HCT116 (cell line): ENCODE data around the gene MTO1. TPM values are rescaled to one million over a fixed set of nuclear protein-coding genes. Genes with fewer than 3 reads are reported as not detected.

Experiments
- ATAC-seq: fragments of 200-7000 bp; cut with Tn5 transposase; 2 replicates; pipeline ENCODE4 v1.9.1; 2020; ENCODE audit warnings: mild to moderate bottlenecking, moderate library complexity
- BruUV-seq: library from RNA; stranded (reverse); fragments of 400-500 nt; replicated peaks from 2 replicates; lab custom pipeline; 2021; lab: Mats Ljungman, UMichigan
- CTCF ChIA-PET: fragments of 300-600 bp; sonication (Branson Sonifier 250); formaldehyde crosslinking; loops from one replicate; lab custom pipeline; 2021; ENCODE audit warnings: antibody characterized with exemption; lab: Charles Lee
- POLR2A ChIA-PET: fragments of 300-600, 350-600 bp; sonication (Branson Sonifier 250); formaldehyde crosslinking; loops from one replicate; lab custom pipeline; 2021; ENCODE audit warnings: antibody characterized with exemption; lab: Charles Lee
- RAD21 ChIA-PET, 2 experiments: fragments of 300-600 bp; sonication (Branson Sonifier 250); formaldehyde crosslinking; loops; one replicate each; lab custom pipeline; 2023; ENCODE audit warnings: low total read pairs in 2 of 2; ENCODE audit not compliant: uncharacterized antibody in 2 of 2, unreplicated experiment in 2 of 2, low non-redundant PET in 1 of 2; lab: Charles Lee
- DNase-seq: peaks from one replicate; pipeline ENCODE4 v3.0.0-alpha.2; 2010; ENCODE audit warnings: low read depth, low spot score
- H2AFZ ChIP-seq: fragments of 200-600 bp; shearing (Covaris generic), sonication (generic); 2 replicates; pipeline ENCODE4 v1.6.1; 2017; ENCODE audit warnings: low read depth, mixed run types, mixed read lengths, antibody characterized with exemption, low read length; ENCODE audit not compliant: poor library complexity, severe bottlenecking
- H3K27ac ChIP-seq: 2 replicates; pipeline ENCODE4 v1.5.1; 2012; ENCODE audit warnings: low read depth, low read length
- H3K27me3 ChIP-seq: fragments of 200-600 bp; sonication (generic); 2 replicates; pipeline ENCODE4 v1.6.1; 2016; ENCODE audit warnings: mixed run types, low read length, mixed read lengths; ENCODE audit not compliant: insufficient read depth
- H3K36me3 ChIP-seq, 2 experiments: fragments of 200-500 bp in 1 of 2; fragments of 200-600 bp in 1 of 2; sonication (Bioruptor generic) in 1 of 2; sonication (generic) in 1 of 2; 2 replicates each; pipeline versions ENCODE4 v1.5.1 to v1.6.1; 2014 to 2016; ENCODE audit warnings: low read length in 2 of 2, inconsistent platforms in 1 of 2, mixed read lengths in 1 of 2, mixed run types in 1 of 2; ENCODE audit not compliant: insufficient read depth in 2 of 2, control insufficient read depth in 1 of 2
- H3K4me1 ChIP-seq, 2 experiments: fragments of 200-600 bp in 1 of 2; sonication (generic) in 1 of 2; 2 replicates each; pipeline versions ENCODE4 v1.5.1 to v1.6.1; 2012 to 2017; ENCODE audit warnings: low read length in 2 of 2, inconsistent platforms in 1 of 2, mild to moderate bottlenecking in 1 of 2, mixed read lengths in 1 of 2, mixed run types in 1 of 2, moderate library complexity in 1 of 2; ENCODE audit not compliant: insufficient read depth in 2 of 2, control insufficient read depth in 1 of 2
- H3K4me2 ChIP-seq: fragments of 200-600 bp; sonication (generic); 2 replicates; pipeline ENCODE4 v1.6.1; 2017; ENCODE audit warnings: mixed run types, low read length, mixed read lengths
- H3K4me3 ChIP-seq, 2 experiments: fragments of 200-600 bp in 1 of 2; sonication (generic) in 1 of 2; replicated peaks in 1 of 2; 2 replicates each; pipeline ENCODE4 v1.5.1; 2011 to 2016; ENCODE audit warnings: low read length in 2 of 2, control low read depth in 1 of 2, low read depth in 1 of 2, mild to moderate bottlenecking in 1 of 2, mixed read lengths in 1 of 2, mixed run types in 1 of 2
- H3K79me2 ChIP-seq: fragments of 200-600 bp; sonication (generic); 2 replicates; pipeline ENCODE4 v1.6.1; 2017; ENCODE audit warnings: mild to moderate bottlenecking, mixed run types, low read length, moderate library complexity, mixed read lengths; ENCODE audit not compliant: insufficient read depth
- H3K9ac ChIP-seq: fragments of 200-600 bp; sonication (generic); 2 replicates; pipeline ENCODE4 v1.6.1; 2016; ENCODE audit warnings: low read length, mixed read lengths
- H3K9me2 ChIP-seq: fragments of 200-600 bp; sonication (generic), shearing (Covaris generic); 2 replicates; pipeline ENCODE4 v1.6.1; 2017; ENCODE audit warnings: mixed run types, mild to moderate bottlenecking, moderate library complexity; ENCODE audit not compliant: insufficient read depth
- H3K9me3 ChIP-seq, 2 experiments: fragments of 200-500 bp in 1 of 2; fragments of 200-600 bp in 1 of 2; sonication (Bioruptor generic) in 1 of 2; sonication (generic) in 1 of 2; 2 replicates each; pipeline ENCODE4 v1.6.1; 2014 to 2017; ENCODE audit warnings: low read length in 2 of 2, mixed read lengths in 2 of 2, inconsistent platforms in 1 of 2, low read depth in 1 of 2, mild to moderate bottlenecking in 1 of 2, mixed run types in 1 of 2, moderate library complexity in 1 of 2; ENCODE audit not compliant: control insufficient read depth in 1 of 2, insufficient read depth in 1 of 2
- H4K20me1 ChIP-seq: fragments of 200-600 bp; sonication (generic), shearing (Covaris generic); 2 replicates; pipeline ENCODE4 v1.6.1; 2017; ENCODE audit warnings: mixed run types, mild to moderate bottlenecking, moderate library complexity; ENCODE audit not compliant: insufficient read depth
- CEBPB ChIP-seq: IDR thresholded peaks from 2 replicates; pipeline ENCODE4 v1.6.1; 2012; ENCODE audit warnings: low read depth
- EGR1 ChIP-seq: IDR thresholded peaks from 2 replicates; pipeline ENCODE4 v1.6.1; 2012; ENCODE audit warnings: low read depth
- EZH2 ChIP-seq: fragments of 200-600 bp; sonication (generic); IDR thresholded peaks from 2 replicates; pipeline ENCODE4 v1.6.1; 2017; ENCODE audit warnings: antibody characterized with exemption, mixed run types
- POLR2AphosphoS5 ChIP-seq: IDR thresholded peaks from 2 replicates; pipeline ENCODE4 v1.6.1; 2011; ENCODE audit warnings: mild to moderate bottlenecking, low read depth, low read length, moderate library complexity
- RAD21 ChIP-seq: IDR thresholded peaks from 2 replicates; pipeline ENCODE4 v1.6.1; 2012; ENCODE audit warnings: low read depth, mild to moderate bottlenecking
- SP1 ChIP-seq: IDR thresholded peaks from 2 replicates; pipeline ENCODE4 v1.6.1; 2012; ENCODE audit warnings: low read depth
- SRF ChIP-seq: IDR thresholded peaks from 2 replicates; pipeline ENCODE4 v1.6.1; 2012; ENCODE audit warnings: low read depth
- TCF7L2 ChIP-seq: IDR thresholded peaks from 2 replicates; pipeline ENCODE4 v1.7.0; 2011; ENCODE audit warnings: borderline replicate concordance, inconsistent platforms; ENCODE audit not compliant: insufficient read depth, insufficient read length; ENCODE audit errors: extremely low read depth
- YY1 ChIP-seq: IDR thresholded peaks from 2 replicates; pipeline ENCODE4 v1.6.1; 2011; ENCODE audit warnings: low read length, low read depth, moderate library complexity, mild to moderate bottlenecking; ENCODE audit not compliant: insufficient replicate concordance; ENCODE audit errors: extremely low read depth
- ZNF274 ChIP-seq: fragments of 200-500 bp; sonication (Bioruptor generic); IDR thresholded peaks from 2 replicates; pipeline ENCODE4 v1.6.1; 2014; ENCODE audit warnings: mild to moderate bottlenecking, low read depth, low read length, inconsistent platforms
- intact Hi-C: fragments of 100-400 bp; cut with micrococcal nuclease; formaldehyde crosslinking; loops from 2 replicates; pipeline ENCODE4 v1.10.0; 2022
- total RNA-seq: library from RNA; stranded (reverse); gene quantifications from one replicate; pipeline ENCODE4 v1.2.1, GENCODE V29; 2021; ENCODE audit not compliant: unreplicated experiment
- TF ChIP-seq, protein P1 (sequence below): IDR thresholded peaks from 2 replicates; pipeline ENCODE4 v1.6.1; 2012
- TF ChIP-seq, protein P2 (sequence below): IDR thresholded peaks from 2 replicates; pipeline ENCODE4 v1.6.1; 2012
- TF ChIP-seq, protein P3 (sequence below): IDR thresholded peaks from 2 replicates; pipeline ENCODE4 v1.6.1; 2012; ENCODE audit warnings: low read depth
- TF ChIP-seq, protein P4 (sequence below), 3 experiments: fragments of 200-600 bp in 1 of 3; sonication (generic) in 1 of 3; IDR thresholded peaks in 2 of 3; conservative IDR thresholded peaks in 1 of 3; 2 replicates each; pipeline ENCODE4 v1.5.1; 2012 to 2017; ENCODE audit warnings: low read depth in 2 of 3, low read length in 2 of 3, antibody characterized with exemption in 1 of 3, borderline replicate concordance in 1 of 3, control low read depth in 1 of 3, mild to moderate bottlenecking in 1 of 3, mixed read lengths in 1 of 3, mixed run types in 1 of 3, moderate library complexity in 1 of 3; ENCODE audit not compliant: insufficient read depth in 1 of 3

MTO1 gene
- total RNA-seq, 1 experiment from 2014 or later, result 40.1 TPM

DNA sequence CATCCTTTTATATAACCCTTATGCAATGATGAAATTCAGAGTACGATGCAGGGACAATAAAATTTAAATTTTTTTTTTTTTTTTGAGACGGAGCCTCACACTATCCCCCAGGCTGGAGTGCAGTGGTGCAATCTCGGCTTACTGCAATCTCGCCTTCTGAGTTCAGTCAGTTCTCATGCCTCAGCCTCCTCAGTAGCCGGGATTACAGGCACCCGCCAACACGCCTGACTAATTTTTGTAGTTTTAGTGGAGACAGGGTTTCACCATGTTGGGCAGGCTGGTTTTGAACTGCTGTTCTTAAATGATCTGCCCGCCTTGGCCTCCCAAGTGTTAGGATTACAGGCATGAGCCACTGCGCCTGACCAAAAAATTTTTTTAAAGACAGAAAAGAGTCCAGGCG, 15.2 kb downstream of the MTO1 start:
- ATAC-seq, result no peak
- Histone ChIP-seq H4K20me1 (no peaks in the 10 kb centered on the region), H3K27me3 (no peaks in the 10 kb centered on the region), H3K9me2 (no peaks in the 10 kb centered on the region), H3K4me1 (no peaks in the 10 kb centered on the region), H3K79me2 (no peaks in the 10 kb centered on the region), H3K9me3 (no peaks in the 10 kb centered on the region), H3K4me2 (no peak overlapping the region), H2AFZ (no peak overlapping the region), H3K27ac (no peak overlapping the region), H3K4me3 (no peak overlapping the region), H3K9ac (no peak overlapping the region)
- intact Hi-C loops, result no loop called here
- ChIA-PET CTCF (no interaction called here), RAD21 (no interaction called here), POLR2A (no interaction called here)
- no peak for DNase-seq
- no TSS peak for BruUV-seq
- TF ChIP-seq RAD21 (no peak), EZH2 (no peak)
- TF ChIP-seq, protein P1, sequence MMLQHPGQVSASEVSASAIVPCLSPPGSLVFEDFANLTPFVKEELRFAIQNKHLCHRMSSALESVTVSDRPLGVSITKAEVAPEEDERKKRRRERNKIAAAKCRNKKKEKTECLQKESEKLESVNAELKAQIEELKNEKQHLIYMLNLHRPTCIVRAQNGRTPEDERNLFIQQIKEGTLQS, result no peak
- TF ChIP-seq, all 23 proteins: peak for 0
- peaks cover 33 to 37% of the 10 kb centered on the region in 2 experiments; a peak in 3 of 4 replicates for H3K36me3 ChIP-seq

DNA sequence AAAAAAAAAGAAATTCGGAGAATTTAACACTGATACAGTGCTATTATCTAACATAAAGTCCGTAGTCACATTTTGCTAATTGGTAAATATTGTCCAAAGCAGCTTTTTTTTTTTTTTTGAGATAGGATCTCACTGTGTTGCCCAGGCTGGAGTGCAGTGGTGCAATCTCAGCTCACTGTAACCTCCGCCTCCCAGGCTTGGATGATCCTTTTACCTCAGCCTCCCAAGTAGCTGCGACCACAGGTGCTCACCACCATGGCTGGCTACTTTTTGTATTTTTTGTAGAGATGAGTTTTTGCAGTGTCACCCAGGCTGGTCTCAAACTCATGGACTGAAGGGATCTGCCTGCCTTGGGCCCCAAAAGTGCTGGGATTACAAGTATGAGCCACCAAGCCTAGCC, 15.9 kb downstream of the MTO1 start:
- DNase-seq, result no peak
- RAD21 ChIA-PET, result no interaction called here
- no peak overlapping the region for H3K4me3 ChIP-seq

More for the DNA sequence above, 15.9 kb downstream of the MTO1 start:
- Histone ChIP-seq H3K9me2 (no peaks in the 10 kb centered on the region), H3K4me1 (no peaks in the 10 kb centered on the region), H3K9ac (no peak overlapping the region), H3K4me2 (no peak overlapping the region), H3K36me3 (peaks cover 33 to 43% of the 10 kb centered on the region in 2 experiments; a peak in 3 of 4 replicates), H3K27me3 (no peaks in the 10 kb centered on the region), H2AFZ (no peak overlapping the region), H3K27ac (no peak overlapping the region), H3K79me2 (no peaks in the 10 kb centered on the region), H3K9me3 (no peaks in the 10 kb centered on the region), H4K20me1 (no peaks in the 10 kb centered on the region)
- no peak for TF ChIP-seq CEBPB
- TF ChIP-seq ZNF274, result no peak
- no peak for TF ChIP-seq EGR1
- TF ChIP-seq YY1, result no peak
- TF ChIP-seq, protein P2, sequence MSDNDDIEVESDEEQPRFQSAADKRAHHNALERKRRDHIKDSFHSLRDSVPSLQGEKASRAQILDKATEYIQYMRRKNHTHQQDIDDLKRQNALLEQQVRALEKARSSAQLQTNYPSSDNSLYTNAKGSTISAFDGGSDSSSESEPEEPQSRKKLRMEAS, result no peak
- TF ChIP-seq, protein P3, sequence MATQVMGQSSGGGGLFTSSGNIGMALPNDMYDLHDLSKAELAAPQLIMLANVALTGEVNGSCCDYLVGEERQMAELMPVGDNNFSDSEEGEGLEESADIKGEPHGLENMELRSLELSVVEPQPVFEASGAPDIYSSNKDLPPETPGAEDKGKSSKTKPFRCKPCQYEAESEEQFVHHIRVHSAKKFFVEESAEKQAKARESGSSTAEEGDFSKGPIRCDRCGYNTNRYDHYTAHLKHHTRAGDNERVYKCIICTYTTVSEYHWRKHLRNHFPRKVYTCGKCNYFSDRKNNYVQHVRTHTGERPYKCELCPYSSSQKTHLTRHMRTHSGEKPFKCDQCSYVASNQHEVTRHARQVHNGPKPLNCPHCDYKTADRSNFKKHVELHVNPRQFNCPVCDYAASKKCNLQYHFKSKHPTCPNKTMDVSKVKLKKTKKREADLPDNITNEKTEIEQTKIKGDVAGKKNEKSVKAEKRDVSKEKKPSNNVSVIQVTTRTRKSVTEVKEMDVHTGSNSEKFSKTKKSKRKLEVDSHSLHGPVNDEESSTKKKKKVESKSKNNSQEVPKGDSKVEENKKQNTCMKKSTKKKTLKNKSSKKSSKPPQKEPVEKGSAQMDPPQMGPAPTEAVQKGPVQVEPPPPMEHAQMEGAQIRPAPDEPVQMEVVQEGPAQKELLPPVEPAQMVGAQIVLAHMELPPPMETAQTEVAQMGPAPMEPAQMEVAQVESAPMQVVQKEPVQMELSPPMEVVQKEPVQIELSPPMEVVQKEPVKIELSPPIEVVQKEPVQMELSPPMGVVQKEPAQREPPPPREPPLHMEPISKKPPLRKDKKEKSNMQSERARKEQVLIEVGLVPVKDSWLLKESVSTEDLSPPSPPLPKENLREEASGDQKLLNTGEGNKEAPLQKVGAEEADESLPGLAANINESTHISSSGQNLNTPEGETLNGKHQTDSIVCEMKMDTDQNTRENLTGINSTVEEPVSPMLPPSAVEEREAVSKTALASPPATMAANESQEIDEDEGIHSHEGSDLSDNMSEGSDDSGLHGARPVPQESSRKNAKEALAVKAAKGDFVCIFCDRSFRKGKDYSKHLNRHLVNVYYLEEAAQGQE, result no peak
- no peak for TF ChIP-seq TCF7L2
- TF ChIP-seq RAD21, result no peak
- no peak for TF ChIP-seq SRF
- TF ChIP-seq POLR2AphosphoS5, result no peak
- TF ChIP-seq, protein P4, sequence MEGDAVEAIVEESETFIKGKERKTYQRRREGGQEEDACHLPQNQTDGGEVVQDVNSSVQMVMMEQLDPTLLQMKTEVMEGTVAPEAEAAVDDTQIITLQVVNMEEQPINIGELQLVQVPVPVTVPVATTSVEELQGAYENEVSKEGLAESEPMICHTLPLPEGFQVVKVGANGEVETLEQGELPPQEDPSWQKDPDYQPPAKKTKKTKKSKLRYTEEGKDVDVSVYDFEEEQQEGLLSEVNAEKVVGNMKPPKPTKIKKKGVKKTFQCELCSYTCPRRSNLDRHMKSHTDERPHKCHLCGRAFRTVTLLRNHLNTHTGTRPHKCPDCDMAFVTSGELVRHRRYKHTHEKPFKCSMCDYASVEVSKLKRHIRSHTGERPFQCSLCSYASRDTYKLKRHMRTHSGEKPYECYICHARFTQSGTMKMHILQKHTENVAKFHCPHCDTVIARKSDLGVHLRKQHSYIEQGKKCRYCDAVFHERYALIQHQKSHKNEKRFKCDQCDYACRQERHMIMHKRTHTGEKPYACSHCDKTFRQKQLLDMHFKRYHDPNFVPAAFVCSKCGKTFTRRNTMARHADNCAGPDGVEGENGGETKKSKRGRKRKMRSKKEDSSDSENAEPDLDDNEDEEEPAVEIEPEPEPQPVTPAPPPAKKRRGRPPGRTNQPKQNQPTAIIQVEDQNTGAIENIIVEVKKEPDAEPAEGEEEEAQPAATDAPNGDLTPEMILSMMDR (IDR thresholded peaks at IDR 0.05 in 2 of 3, conservative IDR thresholded peaks at IDR 0.05 in 1 of 3; ENCODE audit: borderline replicate concordance in 1 of 3, insufficient read depth in 1 of 3, low read depth in 2 of 3, low read length in 2 of 3), result no peak
- TF ChIP-seq SP1, result no peak
- no peak for TF ChIP-seq EZH2
- TF ChIP-seq, protein P1, result no peak
- no peak for ATAC-seq
- BruUV-seq, result no TSS peak
- POLR2A ChIA-PET, result no interaction called here
- CTCF ChIA-PET, result no interaction called here
- intact Hi-C loops, result no loop called here
